GM12878 (cell line): ENCODE measurements around the gene RAP1GDS1.
A peak's percentile ranks its signal among the peaks of the same experiment; 100 is the strongest.
"Not testable (repeated sequence)": the region's sequence is repeated elsewhere in the genome, so short reads cannot be mapped to it uniquely, and the experiment has no call there.

Experiments
- CEBPB ChIP-seq, 2 experiments: fragments of 150-350 bp in 1 of 2; IDR thresholded peaks; 2 replicates each; pipeline ENCODE4 v1.6.1; 2012 to 2014; ENCODE audit warnings: low read depth in 2 of 2, low read length in 2 of 2, borderline replicate concordance in 1 of 2, inconsistent platforms in 1 of 2
- EP300 ChIP-seq, 2 experiments: fragments of 150-350 bp in 1 of 2; IDR thresholded peaks; 2 replicates each; pipeline ENCODE4 v1.6.1; 2011 to 2012; ENCODE audit warnings: low read depth in 2 of 2, low read length in 2 of 2, borderline replicate concordance in 1 of 2, improper control_type of control experiment in 1 of 2, inconsistent platforms in 1 of 2; ENCODE audit not compliant: control insufficient read depth in 1 of 2
- FOXM1 ChIP-seq: IDR thresholded peaks from 2 replicates; pipeline ENCODE4 v1.6.1; 2012; ENCODE audit warnings: low read depth, mild to moderate bottlenecking, inconsistent platforms, low read length, moderate library complexity
- HDAC6 ChIP-seq: fragments of 200-600 bp; sonication (generic); IDR thresholded peaks from one replicate; pipeline ENCODE4 v1.8.0; 2017; ENCODE audit warnings: antibody characterized with exemption; ENCODE audit not compliant: unreplicated experiment
- JUNB ChIP-seq: IDR thresholded peaks from 2 replicates; pipeline ENCODE4 v1.6.1; 2016; ENCODE audit warnings: antibody characterized with exemption, mild to moderate bottlenecking
- POLR2A ChIP-seq: IDR thresholded peaks from 2 replicates; pipeline ENCODE4 v1.6.1; 2011; ENCODE audit warnings: low read depth, mild to moderate bottlenecking, low read length
- SIN3A ChIP-seq: IDR thresholded peaks from 2 replicates; pipeline ENCODE4 v1.6.1; 2012; ENCODE audit warnings: low read depth, low read length, improper control_type of control experiment
- SRF ChIP-seq, 2 experiments: IDR thresholded peaks; 2 replicates each; pipeline ENCODE4 v1.6.1; 2011; ENCODE audit warnings: low read depth in 2 of 2, low read length in 2 of 2, mild to moderate bottlenecking in 1 of 2, moderate library complexity in 1 of 2
- TF ChIP-seq, protein P1 (sequence below): IDR thresholded peaks from 2 replicates; pipeline ENCODE4 v1.6.1; 2012; ENCODE audit warnings: improper control_type of control experiment, low read depth, low read length; ENCODE audit not compliant: insufficient replicate concordance
- TF ChIP-seq, protein P2 (sequence below), 3 experiments: IDR thresholded peaks in 2 of 3; conservative IDR thresholded peaks in 1 of 3; 2 replicates each; pipeline ENCODE4 v1.5.1; 2011; ENCODE audit warnings: low read depth in 3 of 3, low read length in 3 of 3, mild to moderate bottlenecking in 3 of 3, control low read depth in 2 of 3, moderate library complexity in 2 of 3, inconsistent platforms in 1 of 3, mixed read lengths in 1 of 3; ENCODE audit not compliant: control insufficient read depth in 2 of 3, insufficient read depth in 1 of 3; ENCODE audit errors: extremely low read depth in 1 of 3
- TF ChIP-seq, protein P3 (sequence below): fragments of 450-650 bp; IDR thresholded peaks from 2 replicates; pipeline ENCODE4 v1.6.1; 2014; ENCODE audit warnings: mild to moderate bottlenecking

DNA sequence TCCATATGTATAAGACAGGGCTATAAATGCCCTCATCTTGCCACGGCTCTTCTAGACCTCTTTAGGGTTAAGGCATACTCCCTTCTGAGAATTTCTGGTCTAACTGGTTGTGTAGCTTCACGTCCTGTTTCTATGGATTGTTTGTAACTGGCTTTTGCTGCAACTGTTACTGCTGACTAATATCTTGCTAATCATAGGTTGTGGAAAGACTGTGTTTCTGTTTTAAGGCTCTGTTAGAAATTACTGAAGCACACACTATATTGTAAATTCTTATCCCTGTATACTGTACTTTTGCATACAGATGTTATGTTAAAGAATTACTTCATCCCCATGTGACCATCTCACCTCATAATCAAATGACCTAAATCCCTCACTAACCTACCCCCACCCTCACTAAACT is 218.4 kb downstream of the RAP1GDS1 start:
- TF ChIP-seq, protein P1, sequence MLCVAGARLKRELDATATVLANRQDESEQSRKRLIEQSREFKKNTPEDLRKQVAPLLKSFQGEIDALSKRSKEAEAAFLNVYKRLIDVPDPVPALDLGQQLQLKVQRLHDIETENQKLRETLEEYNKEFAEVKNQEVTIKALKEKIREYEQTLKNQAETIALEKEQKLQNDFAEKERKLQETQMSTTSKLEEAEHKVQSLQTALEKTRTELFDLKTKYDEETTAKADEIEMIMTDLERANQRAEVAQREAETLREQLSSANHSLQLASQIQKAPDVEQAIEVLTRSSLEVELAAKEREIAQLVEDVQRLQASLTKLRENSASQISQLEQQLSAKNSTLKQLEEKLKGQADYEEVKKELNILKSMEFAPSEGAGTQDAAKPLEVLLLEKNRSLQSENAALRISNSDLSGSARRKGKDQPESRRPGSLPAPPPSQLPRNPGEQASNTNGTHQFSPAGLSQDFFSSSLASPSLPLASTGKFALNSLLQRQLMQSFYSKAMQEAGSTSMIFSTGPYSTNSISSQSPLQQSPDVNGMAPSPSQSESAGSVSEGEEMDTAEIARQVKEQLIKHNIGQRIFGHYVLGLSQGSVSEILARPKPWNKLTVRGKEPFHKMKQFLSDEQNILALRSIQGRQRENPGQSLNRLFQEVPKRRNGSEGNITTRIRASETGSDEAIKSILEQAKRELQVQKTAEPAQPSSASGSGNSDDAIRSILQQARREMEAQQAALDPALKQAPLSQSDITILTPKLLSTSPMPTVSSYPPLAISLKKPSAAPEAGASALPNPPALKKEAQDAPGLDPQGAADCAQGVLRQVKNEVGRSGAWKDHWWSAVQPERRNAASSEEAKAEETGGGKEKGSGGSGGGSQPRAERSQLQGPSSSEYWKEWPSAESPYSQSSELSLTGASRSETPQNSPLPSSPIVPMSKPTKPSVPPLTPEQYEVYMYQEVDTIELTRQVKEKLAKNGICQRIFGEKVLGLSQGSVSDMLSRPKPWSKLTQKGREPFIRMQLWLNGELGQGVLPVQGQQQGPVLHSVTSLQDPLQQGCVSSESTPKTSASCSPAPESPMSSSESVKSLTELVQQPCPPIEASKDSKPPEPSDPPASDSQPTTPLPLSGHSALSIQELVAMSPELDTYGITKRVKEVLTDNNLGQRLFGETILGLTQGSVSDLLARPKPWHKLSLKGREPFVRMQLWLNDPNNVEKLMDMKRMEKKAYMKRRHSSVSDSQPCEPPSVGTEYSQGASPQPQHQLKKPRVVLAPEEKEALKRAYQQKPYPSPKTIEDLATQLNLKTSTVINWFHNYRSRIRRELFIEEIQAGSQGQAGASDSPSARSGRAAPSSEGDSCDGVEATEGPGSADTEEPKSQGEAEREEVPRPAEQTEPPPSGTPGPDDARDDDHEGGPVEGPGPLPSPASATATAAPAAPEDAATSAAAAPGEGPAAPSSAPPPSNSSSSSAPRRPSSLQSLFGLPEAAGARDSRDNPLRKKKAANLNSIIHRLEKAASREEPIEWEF, result not testable (repeated sequence)
- TF ChIP-seq SIN3A; SRF (IDR thresholded peaks at IDR 0.05; ENCODE audit: low read depth in 2 of 2, low read length in 2 of 2); EP300 (IDR thresholded peaks at IDR 0.05; ENCODE audit: borderline replicate concordance in 1 of 2, control insufficient read depth in 1 of 2, low read depth in 2 of 2, low read length in 2 of 2); CEBPB (IDR thresholded peaks at IDR 0.05; ENCODE audit: borderline replicate concordance in 1 of 2, low read depth in 2 of 2, low read length in 2 of 2); FOXM1; POLR2A; HDAC6: not testable (repeated sequence)
- TF ChIP-seq, protein P2, sequence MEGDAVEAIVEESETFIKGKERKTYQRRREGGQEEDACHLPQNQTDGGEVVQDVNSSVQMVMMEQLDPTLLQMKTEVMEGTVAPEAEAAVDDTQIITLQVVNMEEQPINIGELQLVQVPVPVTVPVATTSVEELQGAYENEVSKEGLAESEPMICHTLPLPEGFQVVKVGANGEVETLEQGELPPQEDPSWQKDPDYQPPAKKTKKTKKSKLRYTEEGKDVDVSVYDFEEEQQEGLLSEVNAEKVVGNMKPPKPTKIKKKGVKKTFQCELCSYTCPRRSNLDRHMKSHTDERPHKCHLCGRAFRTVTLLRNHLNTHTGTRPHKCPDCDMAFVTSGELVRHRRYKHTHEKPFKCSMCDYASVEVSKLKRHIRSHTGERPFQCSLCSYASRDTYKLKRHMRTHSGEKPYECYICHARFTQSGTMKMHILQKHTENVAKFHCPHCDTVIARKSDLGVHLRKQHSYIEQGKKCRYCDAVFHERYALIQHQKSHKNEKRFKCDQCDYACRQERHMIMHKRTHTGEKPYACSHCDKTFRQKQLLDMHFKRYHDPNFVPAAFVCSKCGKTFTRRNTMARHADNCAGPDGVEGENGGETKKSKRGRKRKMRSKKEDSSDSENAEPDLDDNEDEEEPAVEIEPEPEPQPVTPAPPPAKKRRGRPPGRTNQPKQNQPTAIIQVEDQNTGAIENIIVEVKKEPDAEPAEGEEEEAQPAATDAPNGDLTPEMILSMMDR (IDR thresholded peaks at IDR 0.05 in 2 of 3, conservative IDR thresholded peaks at IDR 0.05 in 1 of 3; ENCODE audit: control insufficient read depth in 2 of 3, extremely low read depth in 1 of 3, insufficient read depth in 1 of 3, low read depth in 3 of 3, low read length in 3 of 3), result not testable (repeated sequence)
- TF ChIP-seq, protein P3, sequence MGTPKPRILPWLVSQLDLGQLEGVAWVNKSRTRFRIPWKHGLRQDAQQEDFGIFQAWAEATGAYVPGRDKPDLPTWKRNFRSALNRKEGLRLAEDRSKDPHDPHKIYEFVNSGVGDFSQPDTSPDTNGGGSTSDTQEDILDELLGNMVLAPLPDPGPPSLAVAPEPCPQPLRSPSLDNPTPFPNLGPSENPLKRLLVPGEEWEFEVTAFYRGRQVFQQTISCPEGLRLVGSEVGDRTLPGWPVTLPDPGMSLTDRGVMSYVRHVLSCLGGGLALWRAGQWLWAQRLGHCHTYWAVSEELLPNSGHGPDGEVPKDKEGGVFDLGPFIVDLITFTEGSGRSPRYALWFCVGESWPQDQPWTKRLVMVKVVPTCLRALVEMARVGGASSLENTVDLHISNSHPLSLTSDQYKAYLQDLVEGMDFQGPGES, result not testable (repeated sequence)
- TF ChIP-seq JUNB, result peak; percentile 49
